DMS 273 treated with DMSO at 0.1 percent for 48 hours (cell line): ENCODE results near the gene RET.

Experiments
- DNase-seq: peaks from one replicate; lab custom pipeline; 2025; lab: John Stamatoyannopoulos, UW

RET gene

DNA sequence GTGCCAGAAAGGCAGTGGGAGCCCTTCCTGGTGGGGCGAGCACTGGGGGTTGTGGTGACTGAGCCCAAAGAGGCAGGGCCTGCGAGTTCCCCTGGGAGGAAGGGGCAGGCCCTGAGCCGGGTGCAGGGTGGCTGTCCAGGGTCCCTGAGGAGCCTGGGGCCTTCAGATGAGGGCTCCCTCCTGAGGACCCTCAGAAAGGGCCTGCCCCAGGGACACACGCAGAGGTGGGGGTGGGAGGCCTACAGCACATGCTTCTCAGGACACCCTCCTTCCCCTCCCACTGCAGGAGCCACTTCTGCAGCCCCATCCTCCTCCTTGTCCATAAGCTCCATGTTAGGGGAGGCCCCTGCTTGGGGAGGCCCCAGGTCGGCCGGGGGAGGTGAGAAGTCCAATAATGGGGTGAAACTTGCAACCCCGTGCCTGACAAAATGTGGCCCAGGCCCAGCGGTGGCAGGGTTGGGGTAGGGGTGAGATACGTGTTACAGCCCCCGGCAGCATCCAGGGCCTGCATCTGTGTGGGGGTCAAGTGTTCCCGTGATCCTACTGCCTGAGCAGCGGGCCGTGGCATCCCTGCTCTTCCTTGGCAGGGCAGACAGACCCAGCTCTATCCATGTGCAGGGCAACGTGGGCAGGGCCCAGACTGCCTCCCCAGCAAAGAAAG lies 31.8 kb upstream of the RET start:
- no peak for DNase-seq

DNA sequence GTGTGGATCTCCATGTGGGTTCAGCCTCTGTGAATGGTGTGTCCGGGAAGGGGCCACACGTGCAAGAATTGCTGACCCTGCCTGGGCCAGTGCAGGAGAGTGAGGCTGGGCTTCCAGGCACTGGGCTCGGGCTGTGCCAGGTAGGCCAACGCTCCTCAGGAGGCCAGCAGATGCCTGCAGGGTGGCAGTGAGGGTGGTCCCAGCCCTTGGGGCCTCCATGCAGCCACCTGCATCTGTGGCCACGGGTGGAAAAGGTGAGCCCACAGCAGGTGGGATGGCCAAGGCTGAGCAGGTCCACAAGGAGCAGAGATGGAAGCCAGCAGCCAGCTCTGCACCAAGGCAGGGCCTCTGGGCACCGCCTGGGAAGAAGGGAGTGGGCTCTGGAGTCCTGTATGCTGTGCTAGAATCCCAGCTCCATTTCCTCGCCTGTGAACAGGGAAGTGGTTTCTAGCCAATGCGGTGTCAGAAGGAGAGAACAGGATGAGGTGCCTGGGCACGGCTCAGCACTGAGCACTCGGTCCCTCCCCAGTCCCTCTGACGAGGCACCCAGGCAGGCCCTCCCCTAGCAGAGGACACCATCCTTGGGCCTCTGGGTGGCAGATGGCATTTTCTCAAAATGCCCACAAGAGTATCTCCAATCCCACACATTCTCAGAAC lies 31.1 kb upstream of the RET start:
- no peak for DNase-seq

DNA sequence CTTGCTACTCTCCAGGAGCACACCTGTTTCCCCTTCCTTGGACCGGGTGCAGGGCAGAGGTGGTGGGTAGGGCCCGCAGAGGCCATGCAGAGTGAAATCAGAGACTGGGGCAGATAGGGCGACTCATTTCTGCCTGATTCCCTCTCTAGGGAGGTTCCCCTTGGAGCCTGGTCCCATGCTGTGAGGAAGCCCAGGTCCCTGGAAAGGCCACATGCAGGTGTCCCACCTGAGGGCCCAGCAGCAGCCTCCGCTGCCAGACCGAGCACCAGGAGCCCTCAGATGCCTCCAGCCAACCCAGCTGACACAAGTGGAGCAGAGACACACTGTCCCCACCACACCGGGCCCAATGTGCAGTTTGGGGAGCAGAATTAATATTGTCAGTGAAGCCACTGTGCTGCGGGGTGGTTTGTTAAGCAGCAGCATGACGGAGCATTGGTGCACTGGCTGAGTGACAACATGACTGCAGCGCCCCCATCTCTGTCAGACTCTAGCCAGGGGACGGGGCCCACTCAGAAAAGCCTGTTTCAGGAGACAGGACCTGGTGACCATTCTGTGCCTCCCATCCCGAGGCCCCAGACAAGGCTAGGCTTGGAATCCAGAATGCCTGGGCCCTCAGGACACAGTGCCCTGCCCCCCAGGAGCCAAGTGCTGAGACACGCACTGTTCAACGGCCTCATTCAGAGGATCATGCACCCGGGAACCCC lies 30.4 kb upstream of the RET start:
- DNase-seq = no peak

DNA sequence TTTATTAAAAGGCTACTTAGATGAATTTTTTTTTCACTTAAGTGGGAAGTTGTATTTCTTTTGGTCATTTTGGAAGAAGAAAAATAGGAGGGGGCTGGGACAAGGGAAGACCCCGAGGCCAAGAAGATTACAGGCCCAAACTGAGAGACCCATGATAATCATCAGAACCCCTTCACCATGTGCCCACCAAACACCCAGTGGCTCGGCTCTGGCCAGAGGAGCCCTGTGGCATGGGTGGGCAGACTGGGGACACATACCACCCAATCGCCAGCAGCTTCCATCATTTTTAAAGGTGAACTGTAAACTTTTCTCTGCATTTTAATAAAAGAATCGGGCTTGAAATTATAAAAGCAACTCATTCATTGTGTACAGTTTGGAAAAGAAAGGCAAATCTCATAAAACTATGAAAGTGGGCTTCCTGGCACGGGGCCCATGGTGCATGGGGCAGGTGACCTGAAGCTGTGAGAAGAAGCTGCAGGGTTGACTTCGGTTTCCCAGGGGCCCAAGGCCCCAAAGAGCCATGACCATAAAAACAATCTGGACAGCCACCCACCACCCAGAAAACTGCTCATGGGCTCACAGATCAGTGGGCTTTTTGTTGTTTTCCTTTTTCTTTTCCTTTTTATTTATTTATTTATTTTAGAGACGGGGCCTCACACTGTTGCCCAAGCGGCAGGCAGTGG lies 29.4 kb upstream of the RET start:
- DNase-seq = no peak

DNA sequence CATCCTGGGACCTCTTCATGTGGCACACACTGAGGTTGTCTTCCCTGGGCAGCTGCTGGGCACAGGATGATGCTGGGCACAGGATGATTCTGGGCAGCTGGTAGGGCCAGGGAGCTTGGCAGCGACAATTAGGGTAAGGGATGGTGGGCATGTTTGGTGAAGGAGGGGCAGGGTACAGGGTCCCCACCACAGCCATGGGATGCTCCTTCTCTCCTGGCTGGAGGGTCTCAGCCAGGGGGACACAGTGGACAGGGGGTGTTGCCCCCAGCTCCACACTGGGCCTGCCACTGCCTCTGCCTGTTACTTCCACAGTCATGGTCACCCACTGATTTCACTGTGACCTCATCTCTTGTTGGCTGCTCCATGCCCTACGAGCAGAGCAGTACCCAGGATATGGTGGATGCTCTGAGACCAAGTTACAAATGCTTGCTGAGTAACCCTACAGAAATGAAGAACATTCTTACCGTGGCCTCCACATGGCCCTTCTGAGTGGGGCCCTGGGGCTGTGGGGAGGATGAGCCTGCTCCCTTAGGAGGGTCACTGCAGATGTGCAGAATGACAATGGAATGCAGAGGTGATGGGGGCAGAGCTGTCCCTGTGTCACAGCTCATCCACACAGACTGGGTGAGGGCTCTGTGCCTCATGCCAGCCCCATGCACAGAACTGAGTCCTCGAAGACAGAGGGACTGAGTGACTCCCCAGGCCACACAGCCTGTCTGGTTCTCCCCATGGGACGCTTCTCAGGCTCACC lies 28.4 kb upstream of the RET start:
- DNase-seq = no peak

DNA sequence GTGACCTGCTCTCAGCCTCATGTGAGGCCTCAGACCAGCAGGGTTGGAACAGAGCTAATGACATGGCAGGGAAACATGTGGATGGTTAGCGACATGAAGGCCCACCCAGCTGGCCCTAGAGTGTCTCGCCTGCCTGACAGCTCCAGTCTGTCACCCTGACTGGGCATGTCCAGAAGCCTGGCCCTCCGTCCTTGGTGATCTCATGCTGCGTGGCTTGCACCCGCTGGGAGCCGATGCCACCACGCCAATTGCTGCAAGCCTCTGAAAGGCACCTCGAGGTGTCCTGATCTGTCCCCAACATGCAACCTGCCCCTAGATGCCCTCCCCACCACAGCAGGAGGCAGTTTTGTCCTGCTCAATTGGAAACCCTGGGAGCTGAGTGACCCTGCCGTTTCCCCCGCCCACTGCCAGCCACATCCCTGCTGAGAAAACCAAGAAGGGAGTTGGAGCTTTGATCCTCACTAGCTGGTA lies 27.8 kb upstream of the RET start:
- DNase-seq = no peak

DNA sequence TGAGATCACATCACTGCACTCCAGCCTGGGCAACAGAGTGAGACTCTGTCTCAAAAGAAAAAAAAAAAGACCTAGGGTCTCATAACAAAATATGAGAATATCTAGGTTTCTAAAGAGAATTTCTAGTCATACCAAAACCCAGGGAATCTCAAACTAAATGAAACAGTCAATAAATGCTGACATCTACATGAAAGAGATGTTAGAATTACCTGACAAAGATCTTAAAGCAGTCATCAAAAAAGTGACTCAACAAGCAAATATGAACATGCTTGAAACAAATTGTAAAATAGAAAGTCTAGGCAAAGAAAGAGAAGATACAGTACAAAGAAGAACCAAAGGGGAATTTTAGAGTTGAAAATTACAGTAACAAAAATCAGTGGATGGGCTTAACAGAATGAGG lies 26.9 kb upstream of the RET start:
- DNase-seq = no peak

DNA sequence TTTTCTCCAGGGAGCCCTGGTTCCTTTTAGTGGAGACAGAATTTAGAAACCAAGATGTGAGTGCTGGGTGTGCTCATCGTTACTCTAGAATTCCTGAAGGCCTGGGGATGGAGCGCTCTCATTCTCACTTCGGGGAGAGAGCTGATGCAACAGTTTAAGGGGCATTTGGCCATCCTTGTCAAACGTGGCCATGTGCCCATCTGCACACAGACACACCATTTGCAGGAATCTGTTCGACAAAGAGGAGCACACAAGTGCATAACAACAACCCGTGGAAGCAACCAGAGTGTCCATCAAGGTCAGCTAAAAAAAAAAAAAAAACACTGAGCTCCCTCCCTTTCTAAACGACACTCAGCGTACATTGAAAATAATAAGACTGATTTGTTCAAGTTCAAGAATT lies 23.0 kb upstream of the RET start:
- no peak for DNase-seq

DNA sequence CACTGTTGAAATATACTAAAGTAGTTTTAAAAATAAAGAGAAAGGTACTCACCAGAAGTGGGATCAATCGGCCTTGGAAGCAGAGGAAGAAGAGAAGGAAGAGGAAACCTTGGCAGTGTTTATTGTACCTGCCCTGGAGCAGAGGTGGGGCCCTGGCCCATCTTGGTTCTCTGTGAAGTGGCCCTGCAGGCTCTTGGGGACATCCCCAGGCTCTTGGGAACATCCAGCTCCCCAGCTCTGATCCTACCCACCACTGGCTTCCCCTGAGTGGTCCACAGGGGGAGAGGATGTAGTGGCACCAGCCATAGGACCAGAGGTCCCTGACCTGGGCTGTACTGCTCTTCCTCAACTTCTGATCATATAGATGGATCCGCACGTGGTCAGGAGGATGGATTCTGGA lies 22.3 kb upstream of the RET start:
- no peak for DNase-seq

DNA sequence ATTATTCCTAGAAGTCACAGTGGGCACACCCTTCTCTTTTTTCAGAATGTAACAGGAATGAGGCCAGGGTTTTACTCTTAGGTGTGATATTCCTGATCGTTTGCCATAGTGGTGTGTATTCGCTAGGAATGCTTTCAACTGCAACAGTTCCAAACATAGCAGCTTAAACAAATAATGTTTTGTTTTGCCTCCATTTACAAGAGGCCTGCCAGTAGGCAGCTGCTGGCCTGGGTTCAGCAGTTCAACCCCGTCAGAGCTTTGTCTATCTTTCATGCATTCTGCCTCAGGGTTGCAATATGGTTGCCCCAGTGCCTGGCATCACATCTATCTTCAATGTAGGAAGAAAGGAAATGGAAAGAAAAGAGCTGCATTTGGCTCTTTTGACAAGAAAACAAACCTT lies 21.7 kb upstream of the RET start:
- no peak for DNase-seq

DNA sequence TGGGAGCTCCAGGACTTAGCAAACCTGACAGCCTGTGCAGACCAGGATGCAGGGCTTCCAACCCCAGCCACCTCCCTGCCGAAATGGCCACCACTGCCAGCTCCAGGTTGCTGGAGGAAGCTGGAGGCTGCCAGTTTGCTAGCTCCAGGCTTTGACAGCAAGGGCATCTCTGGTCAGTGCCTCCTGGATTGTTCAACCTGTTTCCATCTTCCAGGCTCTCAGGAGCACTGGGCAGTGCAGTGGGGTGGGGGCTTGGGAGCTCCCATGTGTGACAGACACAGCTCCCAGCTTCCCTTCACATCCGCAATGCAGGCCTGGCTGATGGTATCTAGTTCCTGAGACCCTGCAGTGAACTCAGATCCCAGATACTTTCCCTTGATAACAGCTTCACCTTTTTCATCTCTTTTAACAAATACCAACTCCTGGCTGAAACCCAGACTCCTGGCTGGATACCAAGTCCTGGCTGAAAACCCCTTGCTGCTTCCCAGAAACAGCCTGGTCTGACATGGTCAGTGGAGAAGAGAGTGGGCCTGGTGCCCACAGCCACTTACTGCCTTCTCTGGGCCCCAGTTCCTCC lies 20.8 kb upstream of the RET start:
- DNase-seq = no peak

DNA sequence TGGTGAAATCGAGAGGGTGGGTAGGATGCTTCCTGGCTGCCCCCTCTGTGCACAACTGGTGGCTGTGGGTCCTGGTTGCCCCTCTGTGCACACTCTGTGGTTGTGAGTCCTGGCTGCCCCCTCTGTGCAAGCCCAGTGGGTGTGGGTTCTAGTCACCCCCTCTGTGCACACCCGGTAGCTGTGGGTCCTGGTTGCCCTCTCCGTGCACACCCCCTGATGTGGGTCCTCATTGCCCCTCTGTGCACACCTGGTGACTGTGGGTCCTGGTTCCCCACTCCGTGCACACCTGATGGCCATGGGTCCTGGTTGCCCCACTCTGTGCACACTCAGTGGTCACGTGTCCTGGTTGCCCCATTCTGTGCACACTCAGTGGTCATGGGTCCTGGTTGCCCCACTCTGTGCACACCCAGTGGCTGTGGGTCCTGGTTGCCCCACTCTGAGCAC lies 20.3 kb upstream of the RET start:
- DNase-seq = no peak

DNA sequence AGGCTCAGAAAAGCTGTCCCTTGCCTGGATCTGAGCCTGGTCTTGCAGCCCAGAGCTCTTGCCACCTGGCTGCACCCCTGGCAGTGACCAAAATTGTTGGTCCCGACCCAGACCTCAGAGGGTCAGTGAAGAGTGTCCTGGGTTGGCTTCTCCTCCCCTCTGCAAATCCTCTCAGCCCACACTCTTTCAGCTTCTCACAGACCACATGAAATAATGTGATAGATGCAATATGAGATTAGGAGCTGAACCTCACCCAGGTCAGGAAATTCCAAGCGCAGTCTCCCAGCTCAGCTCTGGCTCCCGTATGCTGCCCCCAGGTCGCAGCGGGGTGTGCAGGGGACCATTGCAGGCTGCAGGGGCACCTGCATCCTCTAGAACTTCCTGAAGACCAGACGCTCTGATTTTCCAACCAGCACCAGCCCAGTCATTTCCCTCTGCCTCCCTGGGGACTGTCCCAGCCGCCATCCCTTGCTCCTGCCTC lies 19.6 kb upstream of the RET start:
- no peak for DNase-seq

DNA sequence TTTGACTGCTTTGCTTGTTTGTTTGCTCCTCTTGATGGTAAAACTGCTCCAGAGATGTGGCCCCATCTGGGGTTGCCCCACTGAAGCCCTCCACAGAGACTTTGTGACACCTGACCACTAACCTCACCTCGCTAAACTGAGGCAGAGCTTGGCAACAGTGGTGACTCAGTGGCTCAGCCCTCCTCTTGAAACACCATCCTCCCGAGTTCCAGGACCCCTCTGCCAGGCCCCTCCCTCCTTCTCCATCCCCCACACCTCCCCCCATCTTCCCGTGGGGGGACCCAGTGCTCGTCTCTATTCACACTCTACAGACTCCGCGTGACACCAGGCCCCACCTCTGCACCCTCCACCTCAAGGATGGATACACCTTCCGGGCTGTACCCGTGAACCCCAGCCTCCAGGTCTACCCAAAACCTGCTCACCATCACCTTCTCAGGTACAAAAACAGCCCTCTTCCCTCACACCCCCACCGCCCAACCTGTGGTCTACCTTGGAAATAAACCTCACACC lies 19.0 kb upstream of the RET start:
- no peak for DNase-seq

DNA sequence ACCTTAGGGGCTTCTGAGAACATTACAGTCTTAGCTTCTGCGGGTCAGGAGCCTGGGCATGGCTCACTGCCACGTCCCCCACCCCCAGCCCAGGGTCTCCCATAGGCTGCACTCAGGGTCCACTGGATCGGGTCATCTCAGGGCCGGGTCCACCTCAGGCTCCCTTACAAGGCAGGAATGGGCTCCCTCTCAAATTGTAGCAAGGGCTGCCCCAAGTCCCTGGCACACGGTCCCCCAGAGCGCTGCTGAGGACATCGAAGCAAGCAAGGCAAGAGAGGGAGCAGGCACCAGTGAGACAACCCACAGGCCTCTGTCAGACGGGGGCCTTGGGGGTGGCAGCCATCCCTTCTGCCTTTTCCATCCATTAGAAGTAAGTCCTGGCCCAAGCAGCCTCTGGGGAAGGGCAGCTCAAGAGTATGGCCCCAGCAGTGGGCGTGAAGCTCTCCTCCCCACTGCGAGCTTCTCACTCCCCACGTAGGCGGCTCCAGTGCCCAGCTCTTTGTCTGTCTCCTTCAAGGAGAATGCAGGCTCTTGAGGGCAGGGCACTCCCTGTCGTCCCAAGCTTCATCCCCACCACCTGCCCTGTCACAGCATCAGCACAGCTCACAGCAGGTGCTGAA lies 18.0 kb upstream of the RET start:
- DNase-seq = no peak

DNA sequence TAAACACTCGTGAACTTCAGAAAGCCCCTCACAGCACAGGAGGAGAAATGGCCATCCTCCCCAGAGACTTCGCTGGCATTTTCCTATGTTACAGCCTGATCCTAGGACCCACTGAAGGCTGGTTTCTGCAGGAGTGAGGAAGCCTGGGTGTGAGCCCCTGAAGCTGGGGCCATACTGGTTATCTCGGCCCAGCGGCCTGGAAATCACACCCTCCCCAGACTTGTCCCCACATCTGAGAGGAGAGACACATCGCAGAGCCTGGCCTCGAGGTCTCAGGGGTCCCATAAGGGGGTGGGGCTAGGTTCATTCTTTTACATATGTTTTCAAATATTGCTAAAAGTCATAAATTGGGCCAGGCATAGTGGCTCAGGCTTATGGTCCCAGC lies 17.5 kb upstream of the RET start:
- DNase-seq = no peak

DNA sequence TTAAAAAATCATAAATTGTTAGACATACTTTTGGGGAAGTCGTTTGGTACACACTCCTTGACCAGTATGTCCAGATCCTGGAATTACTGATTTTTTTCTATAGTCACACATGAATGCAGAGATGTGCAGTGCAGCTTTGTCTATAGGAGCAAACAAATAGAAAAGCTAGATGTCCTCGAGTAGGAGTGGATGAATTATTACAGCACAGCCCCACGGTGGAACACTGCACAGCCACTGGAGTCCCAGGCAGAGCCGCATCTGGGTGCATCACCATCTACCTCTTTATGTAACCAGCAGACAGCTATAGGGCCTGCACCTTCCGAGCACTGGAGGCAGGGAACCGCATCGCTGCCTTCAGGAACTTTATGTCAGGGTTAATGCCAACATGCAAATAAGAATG lies 17.0 kb upstream of the RET start:
- DNase-seq = no peak

DNA sequence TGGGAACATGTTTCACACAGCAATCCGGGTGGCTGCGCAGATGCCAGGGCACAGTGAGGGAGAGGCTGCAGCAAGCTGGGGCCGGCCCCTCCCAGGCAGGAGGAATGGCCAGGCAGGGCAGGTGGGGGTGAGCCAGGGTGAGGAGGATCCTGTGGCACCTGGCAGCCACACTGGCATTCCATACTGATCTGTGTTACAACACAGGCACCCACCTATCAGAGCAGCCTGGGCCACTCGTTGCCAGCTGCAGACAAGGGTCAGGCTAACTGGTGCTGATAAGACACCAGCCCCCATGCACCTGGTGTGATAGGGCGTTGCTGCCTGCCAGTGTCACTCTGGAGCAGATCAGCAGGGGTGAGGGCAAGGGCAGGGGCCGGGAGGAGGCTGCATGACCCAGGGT lies 16.6 kb upstream of the RET start:
- no peak for DNase-seq

DNA sequence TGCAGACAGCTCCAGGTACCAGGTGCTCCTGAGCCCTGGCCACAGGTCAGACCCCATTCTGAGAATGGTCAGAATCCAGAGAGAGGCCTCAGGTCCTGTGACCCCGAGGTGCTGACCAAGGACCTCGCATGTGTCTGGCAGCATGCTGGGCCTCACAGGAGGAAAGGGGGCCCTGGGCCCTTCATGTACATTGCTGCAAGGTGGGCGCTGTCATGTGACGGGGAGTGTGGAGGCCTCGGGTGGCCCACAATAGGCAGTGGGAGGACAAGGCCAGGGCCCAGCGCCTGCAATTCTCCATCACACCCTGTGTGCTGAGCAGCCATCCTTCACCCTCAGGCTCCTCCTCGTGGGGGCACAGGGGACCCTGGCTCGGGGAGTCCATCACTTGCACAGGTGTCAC lies 15.5 kb upstream of the RET start:
- DNase-seq = no peak

DNA sequence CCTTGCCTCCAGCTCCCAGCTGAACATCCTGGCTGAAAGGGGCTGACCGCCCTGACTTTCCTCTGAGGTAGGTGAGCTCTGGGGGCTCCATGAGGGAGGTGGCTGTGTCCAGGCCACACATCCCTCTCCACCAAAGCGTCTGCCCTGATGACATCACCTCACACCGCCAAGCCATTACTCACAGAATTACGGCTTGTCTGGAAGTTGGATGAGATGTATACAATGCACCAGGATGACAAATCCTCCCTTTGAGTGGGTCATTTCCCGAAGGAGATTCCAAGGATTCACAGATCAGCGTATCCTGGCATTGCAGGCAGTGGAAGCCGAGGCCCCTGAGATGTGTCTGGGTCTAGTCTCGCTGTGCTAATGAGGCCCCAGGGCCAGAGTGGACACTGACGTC lies 15.1 kb upstream of the RET start:
- DNase-seq = no peak
